Keratinocyte (primary cell): ENCODE data around the gene PHF10. TPM values are rescaled to one million over a fixed set of nuclear protein-coding genes. Genes with fewer than 3 reads are reported as not detected.
A peak's percentile ranks its signal among the peaks of the same experiment; 100 is the strongest.

Experiments
- DNase-seq: peaks from one replicate; pipeline ENCODE4 v3.0.0-alpha.2; 2011; ENCODE audit warnings: low read depth, missing footprints, low spot score
- FAIRE-seq: peaks from 2 replicates; lab custom pipeline; 2011; peaks lifted over from hg19 to GRCh38; lab: Jason Lieb, UNC
- H2AFZ ChIP-seq: 2 replicates; pipeline ENCODE4 v1.6.0; 2012; ENCODE audit warnings: low read length, control low read depth, inconsistent platforms; ENCODE audit not compliant: control insufficient read depth
- H3K27ac ChIP-seq: 2 replicates; pipeline ENCODE4 v1.5.1; 2011; ENCODE audit warnings: low read length; ENCODE audit not compliant: control insufficient read depth, insufficient read depth
- H3K27me3 ChIP-seq: 3 replicates; pipeline ENCODE4 v1.6.0; 2011; ENCODE audit warnings: low read length; ENCODE audit not compliant: control insufficient read depth, insufficient read depth; ENCODE audit errors: extremely low read depth
- H3K36me3 ChIP-seq, 2 experiments: 2 replicates in 1 of 2; 3 replicates in 1 of 2; pipeline ENCODE4 v1.5.1; 2011; ENCODE audit warnings: low read length in 2 of 2, mild to moderate bottlenecking in 1 of 2; ENCODE audit not compliant: control insufficient read depth in 2 of 2, insufficient read depth in 2 of 2; ENCODE audit errors: extremely low read depth in 1 of 2
- H3K4me1 ChIP-seq: 3 replicates; pipeline ENCODE4 v1.5.1; 2011; ENCODE audit warnings: low read length; ENCODE audit not compliant: control insufficient read depth, insufficient read depth; ENCODE audit errors: extremely low read depth
- H3K4me2 ChIP-seq: 3 replicates; pipeline ENCODE4 v1.6.0; 2011; ENCODE audit warnings: low read depth, low read length; ENCODE audit not compliant: control insufficient read depth, insufficient read depth; ENCODE audit errors: extremely low read depth
- H3K4me3 ChIP-seq, 3 experiments: fragments of 200-600 bp in 1 of 3; sonication (generic) in 1 of 3; 2 replicates in 2 of 3; 3 replicates in 1 of 3; pipeline ENCODE4 v1.5.1; 2011 to 2016; ENCODE audit warnings: low read length in 3 of 3, mild to moderate bottlenecking in 3 of 3, control low read depth in 2 of 3, inconsistent platforms in 1 of 3, low read depth in 1 of 3, mixed read lengths in 1 of 3, mixed run types in 1 of 3, moderate library complexity in 1 of 3; ENCODE audit not compliant: control insufficient read depth in 2 of 3, insufficient read depth in 2 of 3; ENCODE audit errors: extremely low read depth in 1 of 3
- H3K79me2 ChIP-seq: 2 replicates; pipeline ENCODE4 v1.6.0; 2012; ENCODE audit warnings: low read length; ENCODE audit not compliant: control insufficient read depth, insufficient read depth
- H3K9ac ChIP-seq: 3 replicates; pipeline ENCODE4 v1.6.0; 2011; ENCODE audit warnings: low read length; ENCODE audit not compliant: control insufficient read depth, insufficient read depth; ENCODE audit errors: extremely low read depth
- H3K9me1 ChIP-seq: 3 replicates; pipeline ENCODE4 v1.6.0; 2011; ENCODE audit warnings: low read length; ENCODE audit not compliant: control insufficient read depth, insufficient read depth; ENCODE audit errors: extremely low read depth
- H3K9me3 ChIP-seq: 2 replicates; pipeline ENCODE4 v1.5.1; 2012; ENCODE audit warnings: low read depth, low read length; ENCODE audit not compliant: control insufficient read depth
- H4K20me1 ChIP-seq: 3 replicates; pipeline ENCODE4 v1.6.0; 2011; ENCODE audit warnings: low read length; ENCODE audit not compliant: control insufficient read depth, insufficient read depth; ENCODE audit errors: extremely low read depth
- EZH2 ChIP-seq: IDR thresholded peaks from one replicate; pipeline ENCODE4 v1.6.1; 2012; ENCODE audit warnings: inconsistent platforms, mild to moderate bottlenecking, low read length, moderate library complexity
- dilution Hi-C: fragments of 300-500 bp; cut with MboI; formaldehyde crosslinking; loops from one replicate; pipeline ENCODE4 v1.7.0; 2020; ENCODE audit warnings: low sequenced_read_pairs; ENCODE audit not compliant: extremely low pct_ligation_motif_present
- polyA plus RNA-seq, 5 experiments: library from polyadenylated mRNA; depleted of rRNA in 3 of 5; stranded (reverse) in 3 of 5; stranded (forward) in 1 of 5; unstranded in 1 of 5; fragments of >200 nt; gene quantifications; 1 replicate in 1 of 5; 2 replicates in 3 of 5; 3 replicates in 1 of 5; pipeline versions ENCODE4 v1.2.1 to v1.2.3, GENCODE V29; 2011 to 2012; ENCODE audit warnings: missing spikeins in 2 of 5, low read depth in 1 of 5, low replicate concordance in 1 of 5
- TF ChIP-seq, protein P1 (sequence below), 3 experiments: IDR thresholded peaks in 1 of 3; conservative IDR thresholded peaks in 1 of 3; optimal IDR thresholded peaks in 1 of 3; 2 replicates in 2 of 3; 3 replicates in 1 of 3; pipeline versions ENCODE3 to v1.5.1; 2011; ENCODE audit warnings: low read length in 3 of 3, mild to moderate bottlenecking in 3 of 3, moderate library complexity in 2 of 3, control low read depth in 1 of 3, inconsistent platforms in 1 of 3; ENCODE audit not compliant: insufficient read depth in 2 of 3; ENCODE audit errors: extremely low read depth in 1 of 3

Gene PHF10
- polyA plus RNA-seq, 1 donor (not counting 4 experiments of a cell fraction or from before 2014, with no cell fraction given): 14.5 TPM

DNA sequence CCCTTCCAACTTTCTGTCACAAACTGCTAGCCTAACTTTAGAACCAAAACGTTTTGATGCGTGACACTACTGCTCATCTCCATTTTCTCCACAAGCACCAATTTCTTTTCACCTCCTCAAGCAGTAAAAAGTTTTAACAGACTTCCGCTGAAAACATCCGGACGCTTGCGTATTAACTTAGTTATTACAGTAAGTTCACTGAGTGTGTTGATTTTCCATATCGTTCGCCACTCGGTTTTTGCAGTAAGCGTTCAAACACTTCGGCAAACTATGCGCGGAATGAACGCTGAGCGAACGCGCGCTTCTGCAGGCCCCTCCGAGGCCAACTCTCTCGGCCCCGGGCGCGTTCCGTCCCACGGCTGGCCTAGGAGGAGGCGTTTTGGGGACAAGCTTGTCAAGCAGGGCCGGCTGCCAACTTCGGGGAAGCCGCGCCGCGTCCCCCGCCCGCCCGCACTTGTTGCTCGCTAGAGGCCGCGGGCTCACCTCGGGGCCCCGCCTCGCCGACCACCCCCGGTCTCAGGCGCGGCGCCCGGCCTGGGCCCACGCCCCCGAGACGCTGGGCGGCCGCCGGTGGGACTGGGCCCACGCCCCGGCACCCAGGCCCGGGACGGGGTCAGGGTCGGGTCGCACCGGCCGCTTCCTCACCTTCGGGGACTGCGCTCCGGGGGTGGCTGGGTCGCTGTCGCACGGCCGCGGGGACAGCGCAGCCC is 945 bp downstream of the PHF10 start:
- no peaks in the 10 kb centered on the region for H3K9me3 ChIP-seq
- H3K9me1 ChIP-seq: no peaks in the 10 kb centered on the region
- H3K4me1 ChIP-seq: peaks cover 19% of the 10 kb centered on the region
- H3K27me3 ChIP-seq: no peaks in the 10 kb centered on the region
- H3K36me3 ChIP-seq: no peaks in the 10 kb centered on the region
- dilution Hi-C loops: no loop called here
- peak overlapping the region; percentile 80 for H3K9ac ChIP-seq
- DNase-seq: no peak
- peak overlapping the region; percentile 81 for H2AFZ ChIP-seq
- TF ChIP-seq, protein P1, sequence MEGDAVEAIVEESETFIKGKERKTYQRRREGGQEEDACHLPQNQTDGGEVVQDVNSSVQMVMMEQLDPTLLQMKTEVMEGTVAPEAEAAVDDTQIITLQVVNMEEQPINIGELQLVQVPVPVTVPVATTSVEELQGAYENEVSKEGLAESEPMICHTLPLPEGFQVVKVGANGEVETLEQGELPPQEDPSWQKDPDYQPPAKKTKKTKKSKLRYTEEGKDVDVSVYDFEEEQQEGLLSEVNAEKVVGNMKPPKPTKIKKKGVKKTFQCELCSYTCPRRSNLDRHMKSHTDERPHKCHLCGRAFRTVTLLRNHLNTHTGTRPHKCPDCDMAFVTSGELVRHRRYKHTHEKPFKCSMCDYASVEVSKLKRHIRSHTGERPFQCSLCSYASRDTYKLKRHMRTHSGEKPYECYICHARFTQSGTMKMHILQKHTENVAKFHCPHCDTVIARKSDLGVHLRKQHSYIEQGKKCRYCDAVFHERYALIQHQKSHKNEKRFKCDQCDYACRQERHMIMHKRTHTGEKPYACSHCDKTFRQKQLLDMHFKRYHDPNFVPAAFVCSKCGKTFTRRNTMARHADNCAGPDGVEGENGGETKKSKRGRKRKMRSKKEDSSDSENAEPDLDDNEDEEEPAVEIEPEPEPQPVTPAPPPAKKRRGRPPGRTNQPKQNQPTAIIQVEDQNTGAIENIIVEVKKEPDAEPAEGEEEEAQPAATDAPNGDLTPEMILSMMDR (optimal IDR thresholded peaks at IDR 0.05 in 1 of 3, IDR thresholded peaks at IDR 0.05 in 1 of 3, conservative IDR thresholded peaks at IDR 0.05 in 1 of 3; ENCODE audit: extremely low read depth in 1 of 3, insufficient read depth in 2 of 3, low read length in 3 of 3): no peak
- no peak for TF ChIP-seq EZH2
- H3K4me3 ChIP-seq: peak overlapping the region; percentile 52 to 90 (median 87)
- H4K20me1 ChIP-seq: peaks cover 2% of the 10 kb centered on the region
- H3K79me2 ChIP-seq: peaks cover 25% of the 10 kb centered on the region
- peak overlapping the region; percentile 80 for H3K27ac ChIP-seq
- no peak for FAIRE-seq
- peak overlapping the region; percentile 99 for H3K4me2 ChIP-seq

DNA sequence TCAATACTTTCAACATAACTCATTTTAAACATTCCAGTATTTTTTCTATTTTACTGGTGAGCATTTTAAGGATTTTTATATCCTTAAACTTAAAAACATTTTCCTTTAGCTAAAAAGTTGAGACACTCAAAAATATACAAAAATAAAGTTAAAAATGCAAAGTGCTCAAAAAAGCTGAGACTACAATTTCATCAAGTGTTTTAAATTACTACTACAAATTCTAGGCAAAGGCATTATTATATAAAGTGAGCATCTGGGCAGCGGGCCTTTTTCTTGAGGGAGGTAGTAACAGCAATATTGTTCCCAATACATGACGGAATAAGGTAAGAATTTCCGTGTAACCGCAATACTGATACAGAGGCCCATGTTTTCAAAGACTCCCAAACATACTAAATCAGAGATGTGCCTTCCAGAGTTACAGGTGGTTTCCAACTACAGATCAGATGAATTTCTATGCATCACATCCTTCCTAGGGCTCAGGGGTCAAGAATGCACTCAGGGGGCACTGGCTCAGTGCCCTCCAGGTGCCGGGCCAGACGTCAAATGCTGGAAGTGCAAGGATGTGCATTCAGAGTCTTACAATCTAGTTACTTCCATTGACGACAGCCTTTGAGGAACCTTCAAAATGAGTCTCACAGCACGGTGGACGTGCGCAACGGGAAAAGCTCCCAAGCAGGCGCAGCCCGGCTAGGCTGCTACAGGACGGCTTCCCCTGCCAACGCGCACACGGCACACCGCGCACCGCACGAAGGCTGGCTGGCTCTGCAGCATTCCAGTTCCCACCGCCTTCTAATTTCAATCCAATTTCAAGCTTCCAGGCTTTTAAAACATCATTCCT is 1.7 kb downstream of the PHF10 start:
- Histone ChIP-seq H2AFZ (peak overlapping the region; percentile 81), H3K9me3 (no peaks in the 10 kb centered on the region), H3K4me2 (peak overlapping the region; percentile 99), H3K36me3 (no peaks in the 10 kb centered on the region), H3K27me3 (no peaks in the 10 kb centered on the region), H3K27ac (peak overlapping the region; percentile 80), H3K9me1 (no peaks in the 10 kb centered on the region), H3K9ac (peak overlapping the region; percentile 80), H3K79me2 (peaks cover 28% of the 10 kb centered on the region), H4K20me1 (peaks cover 2% of the 10 kb centered on the region), H3K4me3 (peak overlapping the region; percentile 52 to 90 (median 87)), H3K4me1 (peaks cover 19% of the 10 kb centered on the region)
- no peak for TF ChIP-seq EZH2
- TF ChIP-seq, protein P1 (optimal IDR thresholded peaks at IDR 0.05 in 1 of 3, IDR thresholded peaks at IDR 0.05 in 1 of 3, conservative IDR thresholded peaks at IDR 0.05 in 1 of 3; ENCODE audit: extremely low read depth in 1 of 3, insufficient read depth in 2 of 3, low read length in 3 of 3): no peak
- dilution Hi-C loops: no loop called here
- no peak for DNase-seq
- FAIRE-seq: peak; percentile 84
